Ovary (tissue), 9 donors: ENCODE data around the gene NDUFS3. TPM values are rescaled to one million over a fixed set of nuclear protein-coding genes. Genes with fewer than 3 reads are reported as not detected.

Experiments
- DNase-seq, 5 donors: peaks; one replicate each; pipeline ENCODE4 v3.0.0-alpha.2; 2019 to 2020
- H3K27ac ChIP-seq, 2 donors: fragments of 200-600 bp; one replicate each; pipeline versions ENCODE4 v1.5.1 to v1.8.0; 2019 to 2022
- H3K27me3 ChIP-seq: fragments of 200-600 bp; one replicate; pipeline ENCODE4 v1.8.0; 2022
- H3K36me3 ChIP-seq: fragments of 200-600 bp; sonication (generic); one replicate; pipeline ENCODE4 v1.5.1; 2019
- H3K4me1 ChIP-seq: one replicate; pipeline ENCODE4 v1.8.1; 2013; ENCODE audit warnings: mild to moderate bottlenecking, moderate library complexity; ENCODE audit not compliant: insufficient read depth
- H3K4me3 ChIP-seq: fragments of 200-600 bp; sonication (generic); one replicate; pipeline ENCODE4 v1.5.1; 2017
- H3K9me3 ChIP-seq, 2 donors: fragments of 200-600 bp in 1 of 2; sonication (generic) in 1 of 2; one replicate each; pipeline versions ENCODE4 v1.5.1 to v1.8.1; 2013 to 2019; ENCODE audit warnings: mild to moderate bottlenecking in 1 of 2, moderate library complexity in 1 of 2
- EP300 ChIP-seq: sonication (generic); formaldehyde crosslinking; IDR thresholded peaks from one replicate; pipeline ENCODE4 v1.6.1; 2017; ENCODE audit warnings: antibody characterized with exemption
- POLR2A ChIP-seq: fragments of 450-650 bp; IDR thresholded peaks from one replicate; pipeline ENCODE4 v1.6.1; 2017; ENCODE audit warnings: antibody characterized with exemption, mild to moderate bottlenecking, moderate library complexity
- WGBS, 3 donors: extraction: QIAGEN DNeasy Blood & Tissue Kit in 1 of 3; methylation state at CpG; one replicate each; pipeline versions ENCODE4 v1.1.5 to v1.1.7; 2013 to 2017; 5-methylcytosine and 5-hydroxymethylcytosine counted together
- intact Hi-C, 4 donors: fragments of 100-400 bp; cut with DNase I; formaldehyde crosslinking; loops; one replicate each; pipeline versions ENCODE4 v1.11.0 to v1.15.1; 2022 to 2023
- polyA plus RNA-seq, 2 donors: library from polyadenylated mRNA; stranded (reverse); fragments of 200-250 nt in 1 of 2; fragments of 350-450 nt in 1 of 2; fragmentation: Illumina TruSeq in 1 of 2; extraction: RNeasy Lipid Tissue Mini Kit (QIAGEN cat#74804) in 1 of 2; gene quantifications; one replicate each; pipeline ENCODE4 v1.2.3, GENCODE V29; 2013 to 2014
- total RNA-seq, 7 donors: library from RNA; depleted of rRNA in 2 of 7; stranded (reverse); fragments of >200 nt in 2 of 7; fragmentation: NEBNext Ultra II Directional in 3 of 7; extraction: Animal tissue kit (Norgen Biotek cat#: 25700) in 3 of 7; gene quantifications; one replicate each; pipeline versions ENCODE4 v1.1.0 to v1.2.4, GENCODE V29; 2016 to 2023
- TF ChIP-seq, protein P1 (sequence below), 3 donors: fragments of 450-650 bp in 2 of 3; fragments of 200-600 bp in 1 of 3; IDR thresholded peaks; one replicate each; pipeline versions ENCODE4 v1.5.1 to v1.8.0; 2016 to 2022; ENCODE audit warnings: antibody characterized with exemption in 3 of 3, mild to moderate bottlenecking in 1 of 3
- donor health status: DM: no; HTN: no; CAD: no; lungs with moderate emphysema.
- donor health status: DM: no; HTN: no; CAD: no.
- donor health status: Bipolar disorder and iron deficiency.
- donor health status: DM: yes; HTN: yes; CAD: no.
- donor health status: DM: no; HTN: no; CAD: no.
- donor health status: DM: yes; HTN: yes; CAD: no.

NDUFS3 gene
- total and polyA plus RNA-seq, 9 donors, result 40.8 to 76.9 (median 61.4) TPM

- Histone ChIP-seq H3K4me1 (peaks cover 4% of the 10 kb centered on the region), H3K27me3 (no peaks in the 10 kb centered on the region), H3K4me3 (no peak within 1 kb of the TSS), H3K9me3 (no peaks in the 10 kb centered on the region), H3K27ac (no peak within 1 kb of the TSS), H3K36me3 (no peaks in the 10 kb centered on the region)
- intact Hi-C loops, result no loop called here
- no peak for DNase-seq
- 1 to 2% (median 1%) methylated on average over 29 to 48 of the region's 48 CpGs for WGBS, 3 donors
- TF ChIP-seq POLR2A, result no peak
Observed at GRCh38 chr11:47593934-47594855, 15.3 kb downstream of the NDUFS3 start, which contains the start of gene C1QTNF4. C1QTNF4 (minus strand) TSS chr11:47594411; CDS start chr11:47590810, 3,601 bp downstream.

DNA sequence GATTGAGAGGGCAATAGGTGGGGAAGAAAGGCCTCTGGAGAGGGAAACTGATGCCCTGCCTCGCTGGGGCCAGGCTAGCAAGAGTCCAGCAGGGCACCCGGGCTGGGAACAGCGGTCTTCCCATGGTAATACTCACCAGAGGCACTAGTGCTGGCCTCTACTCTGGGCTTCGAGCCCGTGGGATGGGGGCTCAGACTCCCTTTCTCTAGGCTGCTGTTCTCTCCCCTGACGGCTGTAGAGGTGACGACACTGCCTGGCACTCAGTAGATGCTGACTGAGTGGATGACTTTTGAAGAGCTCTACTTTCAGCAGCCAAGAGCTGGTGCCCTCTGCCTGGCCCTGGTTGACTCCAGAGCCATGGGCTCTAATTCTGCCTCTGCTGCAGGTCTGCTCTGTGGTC is 16.2 kb downstream of the NDUFS3 start:
- DNase-seq, result no peak
- intact Hi-C loops, result no loop called here
- no peak overlapping the region for H3K27ac ChIP-seq
- no peaks in the 10 kb centered on the region for H3K27me3 ChIP-seq
- H3K36me3 ChIP-seq, result no peaks in the 10 kb centered on the region
- H3K9me3 ChIP-seq, result no peaks in the 10 kb centered on the region
- TF ChIP-seq EP300 (no peak), POLR2A (no peak)
- TF ChIP-seq, protein P1, sequence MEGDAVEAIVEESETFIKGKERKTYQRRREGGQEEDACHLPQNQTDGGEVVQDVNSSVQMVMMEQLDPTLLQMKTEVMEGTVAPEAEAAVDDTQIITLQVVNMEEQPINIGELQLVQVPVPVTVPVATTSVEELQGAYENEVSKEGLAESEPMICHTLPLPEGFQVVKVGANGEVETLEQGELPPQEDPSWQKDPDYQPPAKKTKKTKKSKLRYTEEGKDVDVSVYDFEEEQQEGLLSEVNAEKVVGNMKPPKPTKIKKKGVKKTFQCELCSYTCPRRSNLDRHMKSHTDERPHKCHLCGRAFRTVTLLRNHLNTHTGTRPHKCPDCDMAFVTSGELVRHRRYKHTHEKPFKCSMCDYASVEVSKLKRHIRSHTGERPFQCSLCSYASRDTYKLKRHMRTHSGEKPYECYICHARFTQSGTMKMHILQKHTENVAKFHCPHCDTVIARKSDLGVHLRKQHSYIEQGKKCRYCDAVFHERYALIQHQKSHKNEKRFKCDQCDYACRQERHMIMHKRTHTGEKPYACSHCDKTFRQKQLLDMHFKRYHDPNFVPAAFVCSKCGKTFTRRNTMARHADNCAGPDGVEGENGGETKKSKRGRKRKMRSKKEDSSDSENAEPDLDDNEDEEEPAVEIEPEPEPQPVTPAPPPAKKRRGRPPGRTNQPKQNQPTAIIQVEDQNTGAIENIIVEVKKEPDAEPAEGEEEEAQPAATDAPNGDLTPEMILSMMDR (IDR thresholded peaks at IDR 0.05), result no peak
- H3K4me1 ChIP-seq, result peaks cover 4% of the 10 kb centered on the region
- WGBS, 3 donors, result 52 to 62% (median 59%) methylated on average over 7 of the region's 7 CpGs
- no peak overlapping the region for H3K4me3 ChIP-seq

DNA sequence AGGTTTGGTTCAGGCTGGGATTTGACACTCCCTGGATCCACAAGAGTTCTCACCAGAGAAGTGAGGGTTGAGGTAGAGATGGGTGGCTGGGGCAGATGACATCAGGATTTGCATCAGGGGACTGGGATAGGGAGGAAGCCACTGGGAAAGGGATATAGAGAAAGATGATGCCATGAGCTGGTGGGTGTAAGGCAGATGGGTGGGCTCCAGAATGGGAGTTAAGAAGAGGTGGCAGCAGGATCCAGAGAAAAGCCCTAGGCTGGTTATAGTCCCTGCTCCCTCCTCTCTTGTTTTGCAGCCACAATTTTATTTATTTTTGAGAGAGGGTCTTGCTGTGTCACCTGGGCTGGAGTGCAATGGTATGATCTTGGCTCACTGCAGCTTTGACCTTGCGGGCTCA is 17.1 kb downstream of the NDUFS3 start:
- Histone ChIP-seq H3K27me3 (no peaks in the 10 kb centered on the region), H3K9me3 (no peaks in the 10 kb centered on the region), H3K36me3 (no peaks in the 10 kb centered on the region), H3K4me1 (no peaks in the 10 kb centered on the region), H3K27ac (no peak overlapping the region), H3K4me3 (no peak overlapping the region)
- intact Hi-C loops, result no loop called here
- no peak for TF ChIP-seq POLR2A
- TF ChIP-seq, protein P1 (IDR thresholded peaks at IDR 0.05), result no peak
- TF ChIP-seq EP300, result no peak
- DNase-seq, result no peak
- 93 to 100% (median 97%) methylated on average over 1 of the region's 1 CpG for WGBS, 3 donors

DNA sequence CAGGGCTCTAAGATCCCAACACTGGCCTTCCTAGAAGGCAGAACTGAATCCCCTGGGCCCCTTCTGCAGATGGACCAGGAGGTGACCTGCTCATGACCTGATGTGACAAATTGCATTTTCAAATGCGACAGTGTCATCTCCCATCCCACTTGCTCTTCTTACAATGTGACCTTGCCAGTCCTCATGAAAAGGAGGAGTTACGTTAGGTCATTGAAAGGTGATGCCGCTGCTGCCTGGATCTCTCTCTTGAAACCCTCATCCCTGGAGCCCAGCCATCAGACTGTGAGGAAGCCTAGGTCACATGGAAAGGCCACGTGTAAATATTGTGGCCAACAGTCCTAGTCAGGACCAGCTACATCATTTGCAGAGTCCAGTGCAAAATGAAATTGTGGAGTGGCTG is 21.0 kb downstream of the NDUFS3 start:
- intact Hi-C loops, result no loop called here
- TF ChIP-seq, protein P1 (IDR thresholded peaks at IDR 0.05), result no peak
- TF ChIP-seq EP300 (no peak), POLR2A (no peak)
- H3K9me3 ChIP-seq, result no peaks in the 10 kb centered on the region
- H3K36me3 ChIP-seq, result no peaks in the 10 kb centered on the region
- no peaks in the 10 kb centered on the region for H3K4me1 ChIP-seq
- H3K27ac ChIP-seq, result no peak overlapping the region
- no peaks in the 10 kb centered on the region for H3K27me3 ChIP-seq
- no peak for DNase-seq
- WGBS, 3 donors, result 67 to 78% (median 68%) methylated on average over 4 of the region's 4 CpGs
- no peak overlapping the region for H3K4me3 ChIP-seq

- Histone ChIP-seq H3K4me3 (no peak overlapping the region), H3K27ac (no peak overlapping the region), H3K27me3 (no peaks in the 10 kb centered on the region), H3K4me1 (no peaks in the 10 kb centered on the region), H3K36me3 (no peaks in the 10 kb centered on the region), H3K9me3 (no peaks in the 10 kb centered on the region)
- 79 to 85% (median 83%) methylated on average over 4 of the region's 4 CpGs for WGBS, 3 donors
- intact Hi-C loops, result no loop called here
- TF ChIP-seq, protein P1 (IDR thresholded peaks at IDR 0.05), result no peak
- TF ChIP-seq EP300 (no peak), POLR2A (no peak)
- DNase-seq, result no peak
Observed at GRCh38 chr11:47603295-47603694, 24.4 kb downstream of the NDUFS3 start.
